PFSK-1 (cell line): Measurements from ENCODE around the gene ACAD11.

Experiments
- POLR2AphosphoS5 ChIP-seq: IDR thresholded peaks from 2 replicates; pipeline ENCODE4 v1.6.1; 2012; ENCODE audit warnings: low read depth, mild to moderate bottlenecking, control low read depth, low read length, moderate library complexity
- TAF1 ChIP-seq: IDR thresholded peaks from 2 replicates; pipeline ENCODE4 v1.6.1; 2012; ENCODE audit warnings: low read length, control low read depth, borderline replicate concordance; ENCODE audit not compliant: insufficient read depth

DNA sequence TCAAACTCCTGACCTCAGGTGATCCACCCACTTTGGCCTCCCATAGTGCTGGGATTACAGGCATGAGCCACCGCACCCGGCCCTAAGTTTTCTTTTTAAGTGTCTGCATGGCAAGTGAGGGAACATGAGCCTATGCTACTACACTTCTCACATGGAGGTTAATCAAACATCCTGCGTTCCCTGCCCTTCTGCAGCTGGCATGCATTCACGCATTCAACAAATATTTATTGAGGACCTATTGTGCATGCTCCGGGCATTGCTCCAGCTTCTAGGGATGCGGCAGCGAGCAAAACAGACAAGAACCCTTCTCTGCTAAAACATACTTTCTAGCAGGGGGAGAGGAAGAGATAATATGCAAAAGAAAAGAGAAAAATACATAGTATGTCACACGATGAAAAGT is 105.2 kb downstream of the ACAD11 start:
- TF ChIP-seq TAF1 (no peak), POLR2AphosphoS5 (no peak)
